HG02981 (cell line): ENCODE results near the gene RGS12.

Experiments
- ATAC-seq: cut with Tn5 transposase; IDR thresholded peaks from one replicate; pipeline ENCODE4 v1.9.1; 2021; ENCODE audit warnings: mild to moderate bottlenecking, moderate library complexity; ENCODE audit not compliant: unreplicated experiment

RGS12 gene

GRCh38 chr4:3254302-3255131, 38.3 kb upstream of the RGS12 start:
- ATAC-seq = no peak

- no peak for ATAC-seq
Measured at GRCh38 chr4:3255611-3256186, 37.1 kb upstream of the RGS12 start.

GRCh38 chr4:3256230-3257102, 36.4 kb upstream of the RGS12 start:
- ATAC-seq = no peak

- no peak for ATAC-seq
Measured at GRCh38 chr4:3257103-3257555, 35.7 kb upstream of the RGS12 start.

- ATAC-seq = no peak
Measured at GRCh38 chr4:3257556-3258482, 35.0 kb upstream of the RGS12 start.

- ATAC-seq = no peak
Measured at GRCh38 chr4:3261411-3262207, 31.2 kb upstream of the RGS12 start.

- no peak for ATAC-seq
Measured at GRCh38 chr4:3262208-3263052, 30.4 kb upstream of the RGS12 start.

- no peak for ATAC-seq
Measured at GRCh38 chr4:3263053-3263875, 29.6 kb upstream of the RGS12 start.

GRCh38 chr4:3263876-3264193, 29.0 kb upstream of the RGS12 start:
- ATAC-seq = no peak

- ATAC-seq = no peak
Measured at GRCh38 chr4:3266076-3266475, 26.7 kb upstream of the RGS12 start.

GRCh38 chr4:3267576-3268394, 25.0 kb upstream of the RGS12 start:
- ATAC-seq = no peak

GRCh38 chr4:3268395-3269104, 24.3 kb upstream of the RGS12 start:
- no peak for ATAC-seq

- ATAC-seq = no peak
Measured at GRCh38 chr4:3269105-3269927, 23.5 kb upstream of the RGS12 start.

GRCh38 chr4:3269991-3270611, 22.7 kb upstream of the RGS12 start:
- ATAC-seq = no peak

GRCh38 chr4:3271131-3271530, 21.7 kb upstream of the RGS12 start:
- no peak for ATAC-seq
